ENCODE data around the gene PSMA4.
A peak's percentile ranks its signal among the peaks of the same experiment; 100 is the strongest.
"Not testable (repeated sequence)": the region's sequence is repeated elsewhere in the genome, so short reads cannot be mapped to it uniquely, and the experiment has no call there.

The PSMA4 gene

DNA sequence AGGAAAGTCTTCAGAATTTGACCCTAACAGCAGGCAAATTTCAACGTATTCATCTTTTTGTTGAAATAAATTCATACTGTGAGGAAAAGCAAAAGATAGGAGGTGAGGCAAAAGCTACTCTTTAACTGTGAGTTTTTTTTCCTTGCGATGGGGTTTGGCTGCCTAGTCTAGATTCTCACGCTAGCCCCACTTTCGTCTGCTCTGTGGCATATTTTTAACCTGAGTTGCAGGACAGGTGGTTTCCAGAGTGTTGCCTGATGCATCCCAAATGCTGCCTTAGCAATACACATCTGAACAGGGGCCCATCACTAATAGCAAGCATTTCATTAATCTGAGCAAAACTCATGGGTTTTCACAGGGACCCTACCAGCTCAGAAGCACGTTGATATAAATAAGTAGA is 11.7 kb downstream of the PSMA4 start:
- no peak for DNase-seq (ENCODE audit: low read depth in 2 of 2)

GRCh38 chr15:78552597-78552996 is 12.4 kb downstream of the PSMA4 start:
- no peak for DNase-seq (ENCODE audit: low read depth in 2 of 2)

GRCh38 chr15:78560201-78560600 is 20.0 kb downstream of the PSMA4 start:
- not testable (repeated sequence) for DNase-seq (ENCODE audit: low read depth in 2 of 2)

GRCh38 chr15:78561490-78561889 is 21.2 kb downstream of the PSMA4 start:
- DNase-seq (ENCODE audit: low read depth in 2 of 2) = no peak

DNA sequence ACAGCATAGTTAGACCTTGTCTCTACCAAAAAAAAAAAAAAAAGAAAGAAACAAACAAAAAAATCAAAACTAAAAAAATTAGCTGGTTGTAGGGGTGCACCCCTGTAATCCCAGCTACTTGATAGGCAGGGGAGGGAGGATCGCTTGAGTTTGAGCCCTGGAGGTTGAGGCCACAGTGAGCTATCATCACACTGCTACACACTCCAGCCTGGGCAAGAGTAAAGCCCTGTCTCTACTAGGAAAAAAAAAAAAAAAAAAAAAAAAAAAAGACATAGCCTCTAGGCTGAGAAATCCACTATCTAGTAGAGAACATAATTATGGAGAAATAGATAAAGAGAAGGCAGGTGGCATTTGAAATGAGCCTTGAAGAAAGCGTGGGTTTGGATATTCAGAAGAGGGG is 22.8 kb downstream of the PSMA4 start:
- no peak for DNase-seq (ENCODE audit: low read depth in 2 of 2)

GRCh38 chr15:78564743-78565096 is 24.5 kb downstream of the PSMA4 start:
- no peak for DNase-seq (ENCODE audit: low read depth in 2 of 2)

GRCh38 chr15:78565097-78565950 is 25.1 kb downstream of the PSMA4 start, which contains the start of gene CHRNA5:
TSS of gene CHRNA5 (plus strand) at chr15:78565520. CDS start at chr15:78565720, 200 bp downstream.
- DNase-seq (ENCODE audit: low read depth in 2 of 2) = peak; percentile 31 to 58

GRCh38 chr15:78565951-78566774 is 25.9 kb downstream of the PSMA4 start:
- no peak for DNase-seq (ENCODE audit: low read depth in 2 of 2)

DNA sequence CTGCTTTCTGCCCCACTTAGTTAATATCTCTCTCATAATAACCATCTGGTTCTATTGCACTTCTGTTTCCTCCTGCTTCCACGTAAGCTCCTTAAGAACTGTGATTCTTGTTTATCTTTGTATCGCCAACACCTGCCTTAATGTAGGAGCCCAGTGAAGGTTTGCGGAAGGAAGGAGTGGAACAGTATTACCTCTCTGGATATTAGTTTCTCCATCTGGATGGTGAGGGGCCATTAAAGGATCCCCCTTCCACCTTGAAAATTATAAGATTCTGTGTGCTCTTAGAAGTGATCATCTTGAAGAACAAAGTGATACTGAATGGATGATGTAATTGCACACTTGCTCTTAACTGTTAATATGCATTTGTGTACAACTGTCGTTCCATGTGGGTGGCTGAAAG is 27.3 kb downstream of the PSMA4 start:
- no peak for DNase-seq (ENCODE audit: low read depth in 2 of 2)

GRCh38 chr15:78570710-78571109 is 30.5 kb downstream of the PSMA4 start:
- DNase-seq (ENCODE audit: low read depth in 2 of 2) = no peak

DNA sequence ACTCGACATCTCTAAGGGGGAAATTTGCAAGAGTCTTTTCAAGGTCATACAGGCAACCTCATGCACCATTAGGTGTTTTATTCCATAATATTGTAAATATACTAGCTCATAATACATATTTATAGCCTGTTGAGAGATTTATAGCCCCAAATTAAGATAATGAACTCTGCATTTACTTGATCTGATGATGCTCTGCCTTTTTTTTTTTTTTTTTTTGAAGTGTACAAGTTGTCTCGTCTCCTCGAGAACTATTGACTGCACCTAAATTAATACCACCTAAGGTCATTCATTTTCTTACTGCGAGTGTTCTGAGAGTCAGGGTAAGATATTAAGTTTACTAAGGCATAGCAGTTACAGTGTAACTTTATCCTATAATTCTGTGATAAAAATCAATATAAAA is 31.1 kb downstream of the PSMA4 start:
- no peak for DNase-seq (ENCODE audit: low read depth in 2 of 2)

DNA sequence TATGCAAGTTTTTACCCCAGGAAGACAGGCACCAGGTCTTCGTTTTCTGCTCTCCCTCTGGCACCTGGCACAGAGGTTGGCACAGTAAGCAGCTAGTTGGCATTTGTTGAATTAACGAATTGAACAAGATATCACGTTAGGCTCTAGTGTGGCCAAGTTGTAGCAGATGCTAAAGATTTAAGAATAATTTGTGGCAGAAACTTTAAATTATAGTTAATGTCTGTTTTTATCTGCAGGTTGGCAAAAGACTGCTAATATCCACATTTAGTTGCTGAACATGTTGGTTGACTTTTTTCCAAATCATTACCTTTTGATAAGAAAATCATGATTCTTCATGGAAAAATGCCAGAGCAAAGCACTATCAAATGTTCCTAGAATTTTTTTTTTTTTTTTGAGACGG is 33.2 kb downstream of the PSMA4 start:
- no peak for DNase-seq (ENCODE audit: low read depth in 2 of 2)

- no peak for DNase-seq (ENCODE audit: low read depth in 2 of 2)
Observed at GRCh38 chr15:78574944-78575343, 34.7 kb downstream of the PSMA4 start.

DNA sequence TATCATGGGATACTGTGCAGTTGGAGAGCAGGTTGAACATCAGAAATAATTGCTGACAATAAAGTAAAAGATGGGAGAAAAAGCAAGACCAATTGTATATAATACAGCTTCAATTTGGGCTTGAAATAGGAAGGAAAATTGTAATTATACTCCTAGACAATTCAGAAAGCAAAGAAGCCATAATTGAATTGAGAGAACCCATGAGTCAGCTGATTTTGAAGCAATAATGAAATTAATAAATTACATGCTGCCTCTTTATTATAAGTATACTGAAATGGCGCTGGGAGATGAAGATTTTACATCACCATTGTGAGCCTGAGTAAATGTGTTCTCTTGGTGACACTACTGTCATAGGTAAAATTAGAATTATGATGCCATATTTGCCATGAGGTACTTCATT is 57.3 kb downstream of the PSMA4 start:
- no peak for DNase-seq (ENCODE audit: low read depth in 2 of 2)

DNA sequence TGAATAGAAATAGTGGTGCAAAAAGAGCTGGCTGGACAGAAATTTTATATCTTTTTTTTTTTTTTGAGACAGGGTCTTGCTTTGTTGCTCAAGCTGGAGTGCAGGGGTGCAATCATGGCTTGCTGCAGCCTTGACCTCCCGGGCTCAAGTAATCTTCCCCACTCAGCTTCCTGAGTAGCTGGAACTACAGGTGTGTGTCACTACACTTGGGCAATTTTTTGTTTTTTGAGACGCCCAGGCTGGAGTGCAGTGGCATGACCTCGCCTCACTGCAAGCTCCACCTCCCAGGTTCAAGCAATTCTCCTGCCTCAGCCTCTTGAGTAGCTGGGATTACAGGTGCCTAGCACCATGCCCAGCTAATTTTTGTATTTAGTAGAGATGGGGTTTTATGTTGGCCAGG is 58.1 kb downstream of the PSMA4 start:
- no peak for DNase-seq (ENCODE audit: low read depth in 2 of 2)

DNA sequence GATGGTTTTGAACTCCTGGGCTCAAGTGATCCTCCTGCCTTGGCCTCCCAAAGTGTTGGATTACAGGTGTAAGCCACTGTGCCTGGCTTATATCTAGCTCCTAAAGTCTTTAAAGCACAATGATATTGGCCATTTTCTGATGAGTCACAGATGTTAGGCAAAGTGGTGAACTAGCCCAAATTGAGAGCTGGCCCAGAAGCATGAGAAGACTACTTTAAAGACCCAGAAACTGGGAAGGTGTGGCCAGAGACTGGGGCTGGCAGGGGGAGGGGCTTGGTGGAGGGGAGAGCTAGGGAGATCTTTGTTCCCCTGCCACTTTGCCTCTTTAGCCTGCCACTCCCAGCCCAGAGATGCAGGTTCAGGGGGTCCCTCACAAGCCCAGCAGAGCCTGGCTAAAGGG is 58.9 kb downstream of the PSMA4 start:
- no peak for DNase-seq (ENCODE audit: low read depth in 2 of 2)
